A549 (cell line): ENCODE measurements around the gene ATP11A. TPM values are rescaled to one million over a fixed set of nuclear protein-coding genes. Genes with fewer than 3 reads are reported as not detected.

ENCODE experiments used
- ATAC-seq, 2 experiments: fragments of 200-7000 bp in 1 of 2; fragments of >200 bp in 1 of 2; cut with Nextera tagmentation in 1 of 2; cut with Tn5 transposase in 1 of 2; 3 replicates each; pipeline versions ENCODE4 v1.8.0 to v1.9.1; 2018 to 2020; ENCODE audit warnings: mild to moderate bottlenecking in 1 of 2, moderate library complexity in 1 of 2
- CTCF ChIA-PET: fragments of 300-600 bp; sonication (Branson Sonifier 250); formaldehyde crosslinking; extraction: SDS; loops from one replicate; lab custom pipeline; 2021; ENCODE audit warnings: antibody characterized with exemption, inconsistent platforms; lab: Yijun Ruan, JAX
- POLR2A ChIA-PET: fragments of 350-600 bp; formaldehyde crosslinking; extraction: SDS; loops from one replicate; lab custom pipeline; 2021; ENCODE audit warnings: antibody characterized with exemption, inconsistent platforms; lab: Yijun Ruan, JAX
- DNase-seq, 2 experiments: peaks; one replicate each; pipeline versions ENCODE4 v3.0.0 to v3.0.0-alpha.2; 2011 to 2016; ENCODE audit warnings: low read depth in 1 of 2, low spot score in 1 of 2
- FAIRE-seq: peaks from 2 replicates; lab custom pipeline; 2011; peaks lifted over from hg19 to GRCh38; lab: Jason Lieb, UNC
- H3K27ac ChIP-seq, 2 experiments: fragments of >200 bp; sonication (Bioruptor Twin); formaldehyde crosslinking; 3 replicates each; pipeline ENCODE4 v1.5.1; 2016 to 2017
- H3K4me1 ChIP-seq: fragments of >200 bp; sonication (Bioruptor Twin); formaldehyde crosslinking; 3 replicates; pipeline ENCODE4 v1.6.1; 2016
- H3K4me2 ChIP-seq: fragments of >200 bp; sonication (Bioruptor Twin); formaldehyde crosslinking; 3 replicates; pipeline ENCODE4 v1.6.1; 2016
- H3K4me3 ChIP-seq: fragments of >200 bp; sonication (Bioruptor Twin); formaldehyde crosslinking; 3 replicates; pipeline ENCODE4 v1.5.1; 2016
- H3K9me3 ChIP-seq: fragments of >200 bp; sonication (Bioruptor Twin); formaldehyde crosslinking; 3 replicates; pipeline ENCODE4 v1.6.1; 2016
- ELK1 ChIP-seq: fragments of 150-350 bp; IDR thresholded peaks from 2 replicates; pipeline ENCODE4 v1.6.1; 2014; ENCODE audit warnings: low read depth, mild to moderate bottlenecking, low read length
- HDAC2 ChIP-seq: fragments of 200-600 bp; sonication (generic); IDR thresholded peaks from 2 replicates; pipeline ENCODE4 v1.6.1; 2016
- HEYL ChIP-seq: fragments of 250-450 bp; sonication (Bioruptor Pico); IDR thresholded peaks from 2 replicates; pipeline ENCODE4 v1.8.0; 2021; ENCODE audit warnings: mild to moderate bottlenecking, moderate library complexity
- HOXA7 ChIP-seq: fragments of 250-450 bp; sonication (Bioruptor Pico); IDR thresholded peaks from 2 replicates; pipeline ENCODE4 v1.5.0; 2020; ENCODE audit warnings: mild to moderate bottlenecking, moderate library complexity
- JUN ChIP-seq, 2 experiments: fragments of >200 bp; sonication (Bioruptor Twin); formaldehyde crosslinking; IDR thresholded peaks; 2 replicates in 1 of 2; 3 replicates in 1 of 2; pipeline ENCODE4 v1.6.1; 2016 to 2017
- KDM5A ChIP-seq: fragments of 200-600 bp; sonication (generic); IDR thresholded peaks from 2 replicates; pipeline ENCODE4 v1.6.1; 2016; ENCODE audit warnings: antibody characterized with exemption, mild to moderate bottlenecking
- MAX ChIP-seq: IDR thresholded peaks from 2 replicates; pipeline ENCODE4 v1.6.1; 2012
- RAD21 ChIP-seq, 2 experiments: fragments of >200 bp in 1 of 2; sonication (Bioruptor Twin) in 1 of 2; formaldehyde crosslinking in 1 of 2; IDR thresholded peaks in 1 of 2; conservative IDR thresholded peaks in 1 of 2; 2 replicates in 1 of 2; 3 replicates in 1 of 2; pipeline ENCODE4 v1.6.1; 2012 to 2018; ENCODE audit warnings: inconsistent platforms in 1 of 2
- RCOR1 ChIP-seq: fragments of 150-350 bp; IDR thresholded peaks from 2 replicates; pipeline ENCODE4 v1.6.1; 2014; ENCODE audit warnings: antibody characterized with exemption, low read length, low read depth
- REST ChIP-seq: fragments of 200-600 bp; sonication (generic); IDR thresholded peaks from 2 replicates; pipeline ENCODE4 v1.6.1; 2016; ENCODE audit warnings: antibody characterized with exemption, mild to moderate bottlenecking, moderate library complexity
- SMC3 ChIP-seq: fragments of >200 bp; sonication (Bioruptor Twin); formaldehyde crosslinking; IDR thresholded peaks from 3 replicates; pipeline ENCODE4 v1.6.1; 2018; ENCODE audit warnings: inconsistent platforms
- TFCP2L1 ChIP-seq: fragments of 250-450 bp; sonication (Bioruptor Pico); IDR thresholded peaks from 2 replicates; pipeline ENCODE4 v1.5.0; 2021; ENCODE audit warnings: mild to moderate bottlenecking
- TP53 ChIP-seq: fragments of 250-450 bp; sonication (Bioruptor Pico); IDR thresholded peaks from 2 replicates; pipeline ENCODE4 v1.5.0; 2021; ENCODE audit warnings: mild to moderate bottlenecking, moderate library complexity
- USF2 ChIP-seq: fragments of 450-650 bp; IDR thresholded peaks from 2 replicates; pipeline ENCODE4 v1.6.1; 2014; ENCODE audit warnings: antibody characterized with exemption
- ZC3H11A ChIP-seq: fragments of 450-650 bp; IDR thresholded peaks from 2 replicates; pipeline ENCODE4 v1.6.1; 2014; ENCODE audit warnings: antibody characterized with exemption, mild to moderate bottlenecking
- WGBS: methylation state at CpG from one replicate; pipeline ENCODE4 v1.1.6; 2017; ENCODE audit errors: missing lambda C conversion rate; 5-methylcytosine and 5-hydroxymethylcytosine counted together
- polyA plus RNA-seq, 4 experiments: library from polyadenylated mRNA; depleted of rRNA in 3 of 4; stranded (reverse); fragments of >200 nt; fragmentation: RNase III in 1 of 4; extraction: RNeasy Plus Mini Kit Qiagen cat#74134 plus additional on column Dnase treatment in 1 of 4; gene quantifications; 2 replicates in 3 of 4; 3 replicates in 1 of 4; pipeline ENCODE4 v1.2.3, GENCODE V29; 2011 to 2017

ATP11A gene
- polyA plus RNA-seq, 2 of the 4 experiments (the other 2 are of a cell fraction): 4.1 to 8.0 TPM

- no peak overlapping the region for H3K4me3 ChIP-seq
- TF ChIP-seq HOXA7 (CRISPR knock-in tag): no peak
- TF ChIP-seq JUN (IDR thresholded peaks at IDR 0.05): no peak
- TF ChIP-seq HDAC2: no peak
- TF ChIP-seq TFCP2L1 (CRISPR knock-in tag): no peak
- TF ChIP-seq HEYL: no peak
- no peak for TF ChIP-seq TP53
- TF ChIP-seq SMC3: no peak
- TF ChIP-seq RCOR1: no peak
- TF ChIP-seq ZC3H11A: no peak
- no peak for TF ChIP-seq USF2
- no peak for TF ChIP-seq MAX
- no peak for TF ChIP-seq REST
- no peak for TF ChIP-seq ELK1
- ATAC-seq (no peak), FAIRE-seq (no peak), DNase-seq (no peak)
- no peaks in the 10 kb centered on the region for H3K4me1 ChIP-seq
- ChIA-PET CTCF (no interaction called here), POLR2A (no interaction called here)
- H3K9me3 ChIP-seq: no peaks in the 10 kb centered on the region
- H3K4me2 ChIP-seq: no peak overlapping the region
- 88% methylated on average over 25 of the region's 36 CpGs for WGBS
- H3K27ac ChIP-seq: no peak overlapping the region
These were observed 85.2 kb downstream of the ATP11A start for GRCh38 chr13:112774829-112775565.

- CTCF ChIA-PET: no interaction called here
- Histone ChIP-seq H3K4me3 (no peak overlapping the region), H3K4me1 (no peaks in the 10 kb centered on the region), H3K4me2 (no peak overlapping the region), H3K9me3 (no peaks in the 10 kb centered on the region), H3K27ac (no peak overlapping the region)
- ATAC-seq: no peak
- POLR2A ChIA-PET: no interaction called here
- TF ChIP-seq KDM5A (no peak), REST (no peak), RAD21 (conservative IDR thresholded peaks at IDR 0.05 in 1 of 2, IDR thresholded peaks at IDR 0.05 in 1 of 2) (no peak)
- no peak for FAIRE-seq
- WGBS: 90% methylated on average over 5 of the region's 25 CpGs
- no peak for DNase-seq
These were observed 86.0 kb downstream of the ATP11A start for GRCh38 chr13:112775791-112776279.
